Measurements from ENCODE around the gene RTN4RL1.
A peak's percentile ranks its signal among the peaks of the same experiment; 100 is the strongest.

DNA sequence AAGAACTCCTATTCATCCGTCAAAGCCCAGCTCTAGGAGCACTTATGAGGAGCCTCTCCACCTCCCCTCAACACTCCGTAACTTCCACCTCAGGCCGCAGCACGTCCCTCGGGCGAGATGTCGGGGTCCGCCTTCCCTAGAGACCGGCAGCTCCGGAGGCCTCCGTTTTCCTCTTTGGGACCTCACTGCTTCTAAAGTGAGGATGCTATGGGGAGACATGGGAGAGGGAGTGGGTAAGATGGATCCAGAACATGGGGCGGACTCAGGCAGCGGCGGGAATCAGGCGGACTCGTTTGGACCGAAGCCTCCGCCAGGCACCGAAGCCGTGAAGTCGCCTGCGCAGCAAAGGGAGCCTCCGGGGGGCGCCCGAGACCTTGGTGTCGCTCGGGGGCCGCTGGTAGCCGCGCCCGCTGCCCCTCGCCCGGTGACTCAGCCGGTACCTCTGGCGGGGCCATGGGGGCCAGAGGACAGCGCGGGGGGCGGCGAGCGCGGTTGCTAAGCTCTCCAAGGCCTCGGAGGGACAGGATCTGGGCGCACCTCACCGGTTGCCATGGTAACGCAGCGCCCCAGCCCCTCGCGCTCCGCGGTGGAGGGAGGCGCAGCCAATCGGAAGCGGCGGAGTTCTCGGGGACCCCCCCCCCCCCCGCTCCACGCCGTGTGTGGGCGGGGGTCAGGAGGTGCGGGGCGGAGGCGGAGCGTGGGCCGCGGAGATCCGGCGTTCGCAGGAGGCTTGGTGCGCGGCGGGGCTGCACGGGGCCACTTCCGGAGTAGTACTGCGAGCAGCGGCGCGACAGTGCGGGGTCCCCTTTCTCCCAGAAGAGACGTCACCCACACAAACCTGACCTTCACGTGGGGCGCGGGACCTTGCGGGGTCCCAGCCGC is 28.5 kb upstream of the RTN4RL1 start:
- TF ChIP-seq, protein P1, sequence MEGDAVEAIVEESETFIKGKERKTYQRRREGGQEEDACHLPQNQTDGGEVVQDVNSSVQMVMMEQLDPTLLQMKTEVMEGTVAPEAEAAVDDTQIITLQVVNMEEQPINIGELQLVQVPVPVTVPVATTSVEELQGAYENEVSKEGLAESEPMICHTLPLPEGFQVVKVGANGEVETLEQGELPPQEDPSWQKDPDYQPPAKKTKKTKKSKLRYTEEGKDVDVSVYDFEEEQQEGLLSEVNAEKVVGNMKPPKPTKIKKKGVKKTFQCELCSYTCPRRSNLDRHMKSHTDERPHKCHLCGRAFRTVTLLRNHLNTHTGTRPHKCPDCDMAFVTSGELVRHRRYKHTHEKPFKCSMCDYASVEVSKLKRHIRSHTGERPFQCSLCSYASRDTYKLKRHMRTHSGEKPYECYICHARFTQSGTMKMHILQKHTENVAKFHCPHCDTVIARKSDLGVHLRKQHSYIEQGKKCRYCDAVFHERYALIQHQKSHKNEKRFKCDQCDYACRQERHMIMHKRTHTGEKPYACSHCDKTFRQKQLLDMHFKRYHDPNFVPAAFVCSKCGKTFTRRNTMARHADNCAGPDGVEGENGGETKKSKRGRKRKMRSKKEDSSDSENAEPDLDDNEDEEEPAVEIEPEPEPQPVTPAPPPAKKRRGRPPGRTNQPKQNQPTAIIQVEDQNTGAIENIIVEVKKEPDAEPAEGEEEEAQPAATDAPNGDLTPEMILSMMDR (IDR thresholded peaks at IDR 0.05) = peak; percentile 89
- TF ChIP-seq, protein P2, sequence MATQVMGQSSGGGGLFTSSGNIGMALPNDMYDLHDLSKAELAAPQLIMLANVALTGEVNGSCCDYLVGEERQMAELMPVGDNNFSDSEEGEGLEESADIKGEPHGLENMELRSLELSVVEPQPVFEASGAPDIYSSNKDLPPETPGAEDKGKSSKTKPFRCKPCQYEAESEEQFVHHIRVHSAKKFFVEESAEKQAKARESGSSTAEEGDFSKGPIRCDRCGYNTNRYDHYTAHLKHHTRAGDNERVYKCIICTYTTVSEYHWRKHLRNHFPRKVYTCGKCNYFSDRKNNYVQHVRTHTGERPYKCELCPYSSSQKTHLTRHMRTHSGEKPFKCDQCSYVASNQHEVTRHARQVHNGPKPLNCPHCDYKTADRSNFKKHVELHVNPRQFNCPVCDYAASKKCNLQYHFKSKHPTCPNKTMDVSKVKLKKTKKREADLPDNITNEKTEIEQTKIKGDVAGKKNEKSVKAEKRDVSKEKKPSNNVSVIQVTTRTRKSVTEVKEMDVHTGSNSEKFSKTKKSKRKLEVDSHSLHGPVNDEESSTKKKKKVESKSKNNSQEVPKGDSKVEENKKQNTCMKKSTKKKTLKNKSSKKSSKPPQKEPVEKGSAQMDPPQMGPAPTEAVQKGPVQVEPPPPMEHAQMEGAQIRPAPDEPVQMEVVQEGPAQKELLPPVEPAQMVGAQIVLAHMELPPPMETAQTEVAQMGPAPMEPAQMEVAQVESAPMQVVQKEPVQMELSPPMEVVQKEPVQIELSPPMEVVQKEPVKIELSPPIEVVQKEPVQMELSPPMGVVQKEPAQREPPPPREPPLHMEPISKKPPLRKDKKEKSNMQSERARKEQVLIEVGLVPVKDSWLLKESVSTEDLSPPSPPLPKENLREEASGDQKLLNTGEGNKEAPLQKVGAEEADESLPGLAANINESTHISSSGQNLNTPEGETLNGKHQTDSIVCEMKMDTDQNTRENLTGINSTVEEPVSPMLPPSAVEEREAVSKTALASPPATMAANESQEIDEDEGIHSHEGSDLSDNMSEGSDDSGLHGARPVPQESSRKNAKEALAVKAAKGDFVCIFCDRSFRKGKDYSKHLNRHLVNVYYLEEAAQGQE (IDR thresholded peaks at IDR 0.05; ENCODE audit: insufficient read depth in 1 of 2, low read depth in 2 of 2, low read length in 1 of 2) = no peak
- no peak; the same call in 1 of the 2 replicates for TF ChIP-seq POLR2AphosphoS5 (IDR thresholded peaks at IDR 0.05; ENCODE audit: low read depth, low read length)

Data from Panc1 (cell line).